Tibial nerve (tissue), 3 donors: ENCODE measurements around the gene ATP8B2.

ENCODE experiments used
- CTCF ChIP-seq, 5 experiments: fragments of 200-600 bp in 3 of 5; fragments of 450-650 bp in 2 of 5; sonication (generic) in 3 of 5; IDR thresholded peaks; one replicate each; pipeline ENCODE4 v1.5.1; 2016 to 2019; ENCODE audit warnings: antibody characterized with exemption in 5 of 5, mild to moderate bottlenecking in 3 of 5, moderate library complexity in 2 of 5
- POLR2A ChIP-seq, 2 donors: fragments of 450-650 bp; IDR thresholded peaks; one replicate each; pipeline ENCODE4 v1.6.1; 2017; ENCODE audit warnings: antibody characterized with exemption in 2 of 2, mild to moderate bottlenecking in 2 of 2, moderate library complexity in 2 of 2

GRCh38 chr1:154360288-154360687 lies 35.0 kb downstream of the ATP8B2 start:
- TF ChIP-seq CTCF (IDR thresholded peaks at IDR 0.05), result no peak
- no peak for TF ChIP-seq POLR2A (IDR thresholded peaks at IDR 0.05)
